Effector memory CD4-positive, alpha-beta T cell (primary cell): ENCODE data around the gene TRAIP.
A peak's percentile ranks its signal among the peaks of the same experiment; 100 is the strongest.

Source experiments
- DNase-seq, 3 donors: peaks; one replicate each; pipeline ENCODE4 v3.0.0-alpha.2; 2020
- H3K27ac ChIP-seq: 2 replicates; pipeline ENCODE4 v1.7.0; 2013; ENCODE audit warnings: mild to moderate bottlenecking, low read length, moderate library complexity; ENCODE audit not compliant: insufficient read depth, poor library complexity, severe bottlenecking
- H3K27me3 ChIP-seq: replicated peaks from 2 replicates; pipeline ENCODE4 v1.7.0; 2013; ENCODE audit warnings: mild to moderate bottlenecking, low read length; ENCODE audit not compliant: insufficient read depth, control insufficient read depth, poor library complexity, severe bottlenecking
- H3K36me3 ChIP-seq: 2 replicates; pipeline ENCODE4 v1.7.0; 2013; ENCODE audit warnings: mild to moderate bottlenecking, low read length, moderate library complexity; ENCODE audit not compliant: control insufficient read depth, insufficient read depth
- H3K4me1 ChIP-seq: 2 replicates; pipeline ENCODE4 v1.7.0; 2013; ENCODE audit warnings: low read length, mild to moderate bottlenecking; ENCODE audit not compliant: control insufficient read depth, insufficient read depth, poor library complexity, severe bottlenecking
- H3K4me3 ChIP-seq: 2 replicates; pipeline ENCODE4 v1.7.0; 2013; ENCODE audit warnings: low read length, low read depth, mild to moderate bottlenecking; ENCODE audit not compliant: insufficient read depth, poor library complexity, severe bottlenecking
- H3K9me3 ChIP-seq: 2 replicates; pipeline ENCODE4 v1.7.0; 2013; ENCODE audit warnings: mild to moderate bottlenecking, low read length, moderate library complexity; ENCODE audit not compliant: control insufficient read depth

The TRAIP gene

GRCh38 chr3:49793486-49794085 is 62.8 kb downstream of the TRAIP start:
- Histone ChIP-seq H3K36me3 (no peaks in the 10 kb centered on the region), H3K9me3 (no peaks in the 10 kb centered on the region), H3K27me3 (no peaks in the 10 kb centered on the region), H3K4me1 (peaks cover 3% of the 10 kb centered on the region), H3K27ac (no peak overlapping the region), H3K4me3 (no peak overlapping the region)
- DNase-seq: no peak

GRCh38 chr3:49792371-49793150 is 63.8 kb downstream of the TRAIP start:
- H3K27me3 ChIP-seq: no peaks in the 10 kb centered on the region
- H3K27ac ChIP-seq: no peak overlapping the region
- no peak for DNase-seq
- no peaks in the 10 kb centered on the region for H3K9me3 ChIP-seq
- no peaks in the 10 kb centered on the region for H3K36me3 ChIP-seq
- H3K4me3 ChIP-seq: no peak overlapping the region
- peaks cover 3% of the 10 kb centered on the region for H3K4me1 ChIP-seq

GRCh38 chr3:49791571-49791970 is 64.8 kb downstream of the TRAIP start:
- Histone ChIP-seq H3K27ac (no peak overlapping the region), H3K4me1 (peaks cover 10% of the 10 kb centered on the region), H3K27me3 (no peaks in the 10 kb centered on the region), H3K9me3 (no peaks in the 10 kb centered on the region), H3K4me3 (no peak overlapping the region), H3K36me3 (no peaks in the 10 kb centered on the region)
- no peak for DNase-seq

DNA sequence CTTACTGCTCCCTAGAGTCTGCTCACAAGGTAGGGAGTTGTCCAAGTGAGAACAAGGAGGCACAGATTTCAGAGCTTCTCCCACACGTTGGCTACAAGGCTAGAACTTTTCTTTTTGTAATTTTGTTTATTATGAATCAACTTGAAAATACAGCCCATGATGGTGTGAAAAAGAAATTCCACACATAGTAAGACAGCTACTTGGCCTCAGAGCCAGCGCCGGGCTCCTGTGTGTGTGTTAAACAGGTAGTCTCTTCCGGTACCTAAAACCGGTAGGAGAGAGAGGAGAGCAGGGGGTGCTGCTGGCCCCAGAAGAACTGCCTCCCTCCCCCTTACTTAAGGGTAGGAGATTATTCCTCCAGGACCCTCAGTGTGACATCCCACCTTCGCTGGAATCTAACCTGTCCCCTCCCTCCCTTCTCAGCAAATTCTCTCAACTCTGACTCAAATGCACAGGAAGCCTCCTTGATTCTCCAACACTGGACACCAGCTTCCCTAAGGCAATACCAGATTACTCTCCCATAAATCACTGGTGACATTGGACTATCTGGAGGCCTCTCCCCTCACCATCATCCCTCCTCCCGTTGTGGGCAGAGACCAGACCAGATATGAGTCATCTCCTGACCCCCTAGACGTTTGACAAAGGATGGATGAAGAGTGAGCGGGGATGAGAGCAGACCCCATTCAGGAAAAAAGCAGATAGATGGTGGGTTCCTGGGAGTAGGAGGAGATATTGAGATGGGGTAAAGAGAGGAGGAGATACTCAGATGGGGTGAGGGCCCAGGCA is 65.5 kb downstream of the TRAIP start:
- no peak for DNase-seq
- no peaks in the 10 kb centered on the region for H3K36me3 ChIP-seq
- no peak overlapping the region for H3K4me3 ChIP-seq

GRCh38 chr3:49788056-49788455 is 68.3 kb downstream of the TRAIP start:
- no peak for DNase-seq
- Histone ChIP-seq H3K9me3 (no peaks in the 10 kb centered on the region), H3K36me3 (no peaks in the 10 kb centered on the region), H3K4me3 (no peak overlapping the region), H3K27ac (no peak overlapping the region), H3K27me3 (no peaks in the 10 kb centered on the region), H3K4me1 (peaks cover 13% of the 10 kb centered on the region)

More for the DNA sequence above, 65.5 kb downstream of the TRAIP start:
- Histone ChIP-seq H3K9me3 (no peaks in the 10 kb centered on the region), H3K27ac (no peak overlapping the region), H3K4me1 (peaks cover 10% of the 10 kb centered on the region), H3K27me3 (no peaks in the 10 kb centered on the region)

DNA sequence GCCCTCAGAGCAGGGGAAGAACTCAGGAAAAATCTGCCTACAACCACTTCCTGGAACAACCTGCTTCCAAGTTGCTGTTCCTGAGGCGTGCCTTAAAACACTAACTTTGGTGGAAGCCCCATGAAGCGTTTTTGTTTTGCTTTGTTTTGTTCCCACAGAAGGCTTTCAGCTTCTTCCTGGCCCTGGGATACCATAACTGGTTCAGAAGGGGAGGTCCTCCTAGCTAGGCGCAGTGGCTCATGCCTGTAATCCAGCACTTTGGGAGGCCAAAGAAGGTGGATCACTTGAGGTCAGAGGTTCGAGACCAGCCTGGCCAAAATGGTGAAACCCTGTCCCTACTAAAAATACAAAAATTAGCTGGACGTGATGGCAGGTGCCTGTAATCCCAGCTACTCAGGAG is 68.8 kb downstream of the TRAIP start:
- no peak for DNase-seq
- Histone ChIP-seq H3K4me3 (no peak overlapping the region), H3K4me1 (peaks cover 13% of the 10 kb centered on the region), H3K36me3 (peaks cover under 1% of the 10 kb centered on the region), H3K9me3 (no peaks in the 10 kb centered on the region), H3K27ac (no peak overlapping the region), H3K27me3 (no peaks in the 10 kb centered on the region)

GRCh38 chr3:49787182-49787464 is 69.2 kb downstream of the TRAIP start:
- peak overlapping the region; percentile 96 for H3K27ac ChIP-seq
- peaks cover 13% of the 10 kb centered on the region for H3K4me1 ChIP-seq
- DNase-seq: no peak
- peaks cover 4% of the 10 kb centered on the region for H3K36me3 ChIP-seq
- H3K9me3 ChIP-seq: no peaks in the 10 kb centered on the region
- peak overlapping the region; percentile 98 for H3K4me3 ChIP-seq
- H3K27me3 ChIP-seq: no peaks in the 10 kb centered on the region

DNA sequence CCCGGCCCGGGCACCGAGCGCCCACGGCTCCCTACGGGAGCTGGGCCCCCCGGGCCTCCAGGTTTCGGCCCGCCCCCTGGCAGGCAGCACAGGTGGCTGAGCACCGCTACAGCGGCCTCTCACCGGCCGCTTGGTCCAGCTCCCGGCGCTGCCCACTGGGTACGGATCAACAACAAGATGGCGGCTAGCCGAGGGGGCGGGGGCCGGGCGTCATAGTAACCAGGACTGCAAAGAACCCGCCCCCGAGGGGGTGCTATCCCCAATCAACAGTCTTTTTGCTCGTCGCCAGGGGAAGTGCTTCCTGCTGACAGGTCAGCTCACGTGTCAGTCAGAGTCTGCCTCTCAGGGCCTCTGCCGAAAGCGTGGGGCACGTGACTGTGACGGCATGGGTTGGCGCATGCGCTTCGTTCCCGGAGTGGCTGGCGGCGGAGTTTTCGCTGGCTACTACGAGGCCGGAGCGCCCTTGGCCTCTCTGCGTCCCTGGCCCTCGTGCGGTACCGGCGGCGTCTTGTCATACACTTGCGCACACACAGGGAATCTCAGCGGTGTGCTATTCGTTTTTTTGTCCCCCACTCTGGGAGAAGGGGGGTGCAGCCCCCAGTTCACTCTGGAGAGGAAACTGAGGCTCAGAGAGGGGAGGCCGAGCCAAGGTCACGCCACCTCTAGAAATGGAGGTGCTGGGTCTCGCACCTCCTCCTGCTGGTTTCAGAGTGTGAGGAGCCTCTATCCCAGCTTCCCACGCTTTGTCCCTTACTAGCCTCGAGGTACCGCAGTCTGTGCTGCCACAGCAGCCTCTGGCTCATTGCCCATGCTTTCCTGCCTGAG is 69.8 kb downstream of the TRAIP start, which contains the start of gene IP6K1:
Gene IP6K1 (minus strand): TSS at position 186 of the 825 bp plus-strand sequence. CDS start 38,502 bp downstream, outside the sequence.
- Histone ChIP-seq H3K27ac (peak within 1 kb of the TSS; percentile 96), H3K27me3 (no peaks in the 10 kb centered on the region), H3K4me1 (peaks cover 13% of the 10 kb centered on the region), H3K9me3 (no peaks in the 10 kb centered on the region), H3K4me3 (peak within 1 kb of the TSS; percentile 98), H3K36me3 (peaks cover 4% of the 10 kb centered on the region)
- peak; percentile 97 to 100 (median 100) for DNase-seq

GRCh38 chr3:49785565-49786356 is 70.6 kb downstream of the TRAIP start:
- Histone ChIP-seq H3K4me3 (peak overlapping the region; percentile 98), H3K27me3 (no peaks in the 10 kb centered on the region), H3K36me3 (peaks cover 4% of the 10 kb centered on the region), H3K4me1 (peaks cover 14% of the 10 kb centered on the region), H3K27ac (peak overlapping the region; percentile 96), H3K9me3 (no peaks in the 10 kb centered on the region)
- peak in 1 of 3 donors; percentile 8 for DNase-seq
